ENCODE measurements around the gene DOCK1. TPM values are rescaled to one million over a fixed set of nuclear protein-coding genes. Genes with fewer than 3 reads are reported as not detected.

Gene DOCK1
- total RNA-seq, 4 donors from 2014 or later: 4.3 to 6.0 (median 4.8) TPM

- intact Hi-C loops (cut with DNase I; ENCODE audit: low total_unique reads): no loop called here
- Histone ChIP-seq H3K36me3 (no peaks in the 10 kb centered on the region), H3K9me3 (no peaks in the 10 kb centered on the region), H3K27ac (no peak overlapping the region), H3K4me1 (no peaks in the 10 kb centered on the region), H3K4me3 (no peak overlapping the region), H3K27me3 (no peaks in the 10 kb centered on the region)
- ATAC-seq (no peak), DNase-seq (no peak)
- no peak for TF ChIP-seq CTCF (IDR thresholded peaks at IDR 0.05 in 4 of 5, conservative IDR thresholded peaks at IDR 0.05 in 1 of 5)
- TF ChIP-seq POLR2A (IDR thresholded peaks at IDR 0.05): no peak
- in situ Hi-C loops (cut with MboI; ENCODE audit: low sequenced_read_pairs in 4 of 4): no loop called here
These were observed 212.8 kb downstream of the DOCK1 start for GRCh38 chr10:127118034-127118433.

- ATAC-seq (no peak), DNase-seq (no peak)
- in situ Hi-C loops (cut with MboI; ENCODE audit: low sequenced_read_pairs in 4 of 4): no loop called here
- no peak overlapping the region for H3K4me3 ChIP-seq
- no peaks in the 10 kb centered on the region for H3K4me1 ChIP-seq
- intact Hi-C loops (cut with DNase I; ENCODE audit: low total_unique reads): no loop called here
- no peaks in the 10 kb centered on the region for H3K36me3 ChIP-seq
- no peaks in the 10 kb centered on the region for H3K27me3 ChIP-seq
- no peak overlapping the region for H3K27ac ChIP-seq
- TF ChIP-seq POLR2A (IDR thresholded peaks at IDR 0.05): no peak
- TF ChIP-seq CTCF (IDR thresholded peaks at IDR 0.05 in 4 of 5, conservative IDR thresholded peaks at IDR 0.05 in 1 of 5): no peak
- no peaks in the 10 kb centered on the region for H3K9me3 ChIP-seq
These were observed 214.7 kb downstream of the DOCK1 start for GRCh38 chr10:127119936-127120335.

GRCh38 chr10:127122831-127123230, 217.6 kb downstream of the DOCK1 start:
- H3K4me1 ChIP-seq: no peaks in the 10 kb centered on the region
- no peaks in the 10 kb centered on the region for H3K9me3 ChIP-seq
- H3K27me3 ChIP-seq: no peaks in the 10 kb centered on the region
- H3K27ac ChIP-seq: no peak overlapping the region
- no peak for DNase-seq
- no peak overlapping the region for H3K4me3 ChIP-seq
- ATAC-seq: no peak
- no peak for TF ChIP-seq POLR2A (IDR thresholded peaks at IDR 0.05)
- no peak for TF ChIP-seq CTCF (IDR thresholded peaks at IDR 0.05 in 4 of 5, conservative IDR thresholded peaks at IDR 0.05 in 1 of 5)
- intact Hi-C loops (cut with DNase I; ENCODE audit: low total_unique reads) (no loop called here), in situ Hi-C loops (cut with MboI; ENCODE audit: low sequenced_read_pairs in 4 of 4) (no loop called here)
- H3K36me3 ChIP-seq: no peaks in the 10 kb centered on the region

- ATAC-seq (no peak), DNase-seq (no peak)
- intact Hi-C loops (cut with DNase I; ENCODE audit: low total_unique reads): no loop called here
- no peak overlapping the region for H3K27ac ChIP-seq
- no peaks in the 10 kb centered on the region for H3K9me3 ChIP-seq
- no peak overlapping the region for H3K4me3 ChIP-seq
- no peaks in the 10 kb centered on the region for H3K36me3 ChIP-seq
- H3K4me1 ChIP-seq: no peaks in the 10 kb centered on the region
- H3K27me3 ChIP-seq: no peaks in the 10 kb centered on the region
- in situ Hi-C loops (cut with MboI; ENCODE audit: low sequenced_read_pairs in 4 of 4): no loop called here
- TF ChIP-seq CTCF (IDR thresholded peaks at IDR 0.05 in 4 of 5, conservative IDR thresholded peaks at IDR 0.05 in 1 of 5): no peak
- TF ChIP-seq POLR2A (IDR thresholded peaks at IDR 0.05): no peak
These were observed 218.4 kb downstream of the DOCK1 start for GRCh38 chr10:127123626-127124025.

GRCh38 chr10:127125331-127125730, 220.1 kb downstream of the DOCK1 start:
- Histone ChIP-seq H3K27me3 (no peaks in the 10 kb centered on the region), H3K4me1 (no peaks in the 10 kb centered on the region), H3K27ac (no peak overlapping the region), H3K9me3 (no peaks in the 10 kb centered on the region), H3K4me3 (no peak overlapping the region), H3K36me3 (no peaks in the 10 kb centered on the region)
- TF ChIP-seq POLR2A (IDR thresholded peaks at IDR 0.05) (no peak), CTCF (IDR thresholded peaks at IDR 0.05 in 4 of 5, conservative IDR thresholded peaks at IDR 0.05 in 1 of 5) (no peak)
- no peak for DNase-seq
- ATAC-seq: no peak
- in situ Hi-C loops (cut with MboI; ENCODE audit: low sequenced_read_pairs in 4 of 4): no loop called here
- intact Hi-C loops (cut with DNase I; ENCODE audit: low total_unique reads): no loop called here

All from gastrocnemius medialis (tissue), 4 donors.